ENCODE results near the gene POLE4. TPM values are rescaled to one million over a fixed set of nuclear protein-coding genes. Genes with fewer than 3 reads are reported as not detected.

The POLE4 gene
- total RNA-seq, 1 donor from 2014 or later = 59.8 TPM

- Histone ChIP-seq H3K4me1 (no peaks in the 10 kb centered on the region), H3K4me3 (peak overlapping the region; percentile 66), H3K9me3 (no peaks in the 10 kb centered on the region), H3K27me3 (no peaks in the 10 kb centered on the region), H3K36me3 (peaks cover 14% of the 10 kb centered on the region), H3K27ac (peak overlapping the region; percentile 91)
- DNase-seq (peak; percentile 53), ATAC-seq (no peak)
- intact Hi-C loops (cut with DNase I) = no loop called here
- no peak for TF ChIP-seq CTCF (IDR thresholded peaks at IDR 0.05)
Measured at GRCh38 chr2:74959106-74959751, 786 bp downstream of the POLE4 start.

GRCh38 chr2:74966887-74967286, 8.4 kb downstream of the POLE4 start:
- Histone ChIP-seq H3K4me3 (no peak overlapping the region), H3K4me1 (no peaks in the 10 kb centered on the region), H3K36me3 (peaks cover 17% of the 10 kb centered on the region), H3K9me3 (no peaks in the 10 kb centered on the region), H3K27ac (no peak overlapping the region), H3K27me3 (no peaks in the 10 kb centered on the region)
- intact Hi-C loops (cut with DNase I) = no loop called here
- TF ChIP-seq CTCF (IDR thresholded peaks at IDR 0.05) = no peak
- ATAC-seq (no peak), DNase-seq (no peak)

GRCh38 chr2:74975016-74975415, 16.6 kb downstream of the POLE4 start:
- Histone ChIP-seq H3K4me1 (no peaks in the 10 kb centered on the region), H3K9me3 (no peaks in the 10 kb centered on the region), H3K27me3 (no peaks in the 10 kb centered on the region), H3K27ac (no peak overlapping the region), H3K4me3 (no peak overlapping the region), H3K36me3 (no peaks in the 10 kb centered on the region)
- TF ChIP-seq CTCF (IDR thresholded peaks at IDR 0.05) = no peak
- no peak for ATAC-seq
- DNase-seq = no peak
- intact Hi-C loops (cut with DNase I) = no loop called here

GRCh38 chr2:74979844-74980243, 21.4 kb downstream of the POLE4 start:
- no peaks in the 10 kb centered on the region for H3K36me3 ChIP-seq
- no peak for DNase-seq
- H3K27me3 ChIP-seq = no peaks in the 10 kb centered on the region
- H3K4me3 ChIP-seq = no peak overlapping the region
- no peak for TF ChIP-seq CTCF (IDR thresholded peaks at IDR 0.05)
- ATAC-seq = peak; percentile 36
- intact Hi-C loops (cut with DNase I) = no loop called here
- H3K9me3 ChIP-seq = no peaks in the 10 kb centered on the region
- H3K4me1 ChIP-seq = no peaks in the 10 kb centered on the region
- H3K27ac ChIP-seq = no peak overlapping the region

- H3K4me3 ChIP-seq = no peak overlapping the region
- intact Hi-C loops (cut with DNase I) = no loop called here
- ATAC-seq (no peak), DNase-seq (no peak)
- TF ChIP-seq CTCF (IDR thresholded peaks at IDR 0.05) = no peak
- H3K27ac ChIP-seq = no peak overlapping the region
- H3K9me3 ChIP-seq = no peaks in the 10 kb centered on the region
- no peaks in the 10 kb centered on the region for H3K36me3 ChIP-seq
- no peaks in the 10 kb centered on the region for H3K27me3 ChIP-seq
- no peaks in the 10 kb centered on the region for H3K4me1 ChIP-seq
Measured at GRCh38 chr2:74982577-74982976, 24.1 kb downstream of the POLE4 start.

Measured in upper lobe of right lung (tissue), 1 donor.